ENCODE measurements around the gene OR51L1.

- TF ChIP-seq CTCF (IDR thresholded peaks at IDR 0.05) = no peak
- TF ChIP-seq POLR2AphosphoS5 (IDR thresholded peaks at IDR 0.05) = no peak
- no peak for TF ChIP-seq POLR2A (IDR thresholded peaks at IDR 0.05)
Measured at GRCh38 chr11:4957396-4957795, 37.3 kb upstream of the OR51L1 start.

Data from sigmoid colon (tissue), 4 donors.